NCI-H187 treated with DMSO at 0.1 percent for 48 hours (cell line): ENCODE results near the gene THSD7A.
"Not testable (repeated sequence)": the region's sequence is repeated elsewhere in the genome, so short reads cannot be mapped to it uniquely, and the experiment has no call there.

Experiments used
- DNase-seq: peaks from one replicate; lab custom pipeline; 2025; lab: John Stamatoyannopoulos, UW

THSD7A gene

DNA sequence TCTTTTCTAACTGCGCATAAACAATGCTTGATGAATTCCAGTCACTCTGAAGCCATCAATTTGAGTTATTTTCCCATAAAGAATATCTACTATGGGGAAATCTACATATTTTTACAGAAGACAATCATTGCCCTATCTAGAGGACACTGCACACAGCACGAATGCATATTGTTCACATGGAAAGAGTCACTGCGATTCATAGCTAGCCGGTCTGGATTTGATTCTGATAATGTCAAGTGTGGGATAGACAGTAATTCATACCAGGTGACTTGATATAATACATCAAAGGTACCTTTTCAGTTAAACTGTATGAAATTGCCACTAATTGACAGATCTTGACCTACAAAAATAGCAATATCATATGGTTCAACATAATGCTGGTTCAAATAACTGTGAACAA, 255.7 kb downstream of the THSD7A start:
- no peak for DNase-seq

DNA sequence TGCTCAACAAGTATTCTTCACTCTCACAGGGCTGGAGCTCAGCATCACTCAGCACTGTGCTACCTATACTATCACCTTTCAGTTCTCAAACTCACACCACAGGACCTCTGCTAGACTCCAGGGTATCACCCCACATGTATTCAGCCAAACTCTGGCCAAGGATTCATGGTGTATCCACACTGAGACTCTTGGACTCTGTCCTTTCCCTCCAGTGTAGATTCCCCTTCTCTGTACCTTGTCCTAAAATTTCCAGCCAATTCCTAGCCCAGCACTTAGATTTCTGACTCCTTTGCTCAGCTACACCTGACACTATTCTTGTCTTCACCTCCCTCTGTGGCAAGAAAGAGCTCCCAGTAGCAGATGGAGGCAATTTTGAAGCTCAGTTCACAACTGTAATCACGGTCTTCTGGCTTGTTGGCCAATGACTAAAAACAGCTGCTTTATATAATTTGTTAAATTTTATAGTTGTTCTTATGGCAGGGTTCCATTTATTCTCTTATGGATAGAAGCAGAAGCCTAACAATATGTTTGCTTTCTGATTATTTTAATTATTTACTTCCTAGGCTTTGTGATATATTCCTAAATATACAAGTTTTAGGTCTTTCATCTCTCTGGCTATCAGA, 258.8 kb downstream of the THSD7A start:
- no peak for DNase-seq

DNA sequence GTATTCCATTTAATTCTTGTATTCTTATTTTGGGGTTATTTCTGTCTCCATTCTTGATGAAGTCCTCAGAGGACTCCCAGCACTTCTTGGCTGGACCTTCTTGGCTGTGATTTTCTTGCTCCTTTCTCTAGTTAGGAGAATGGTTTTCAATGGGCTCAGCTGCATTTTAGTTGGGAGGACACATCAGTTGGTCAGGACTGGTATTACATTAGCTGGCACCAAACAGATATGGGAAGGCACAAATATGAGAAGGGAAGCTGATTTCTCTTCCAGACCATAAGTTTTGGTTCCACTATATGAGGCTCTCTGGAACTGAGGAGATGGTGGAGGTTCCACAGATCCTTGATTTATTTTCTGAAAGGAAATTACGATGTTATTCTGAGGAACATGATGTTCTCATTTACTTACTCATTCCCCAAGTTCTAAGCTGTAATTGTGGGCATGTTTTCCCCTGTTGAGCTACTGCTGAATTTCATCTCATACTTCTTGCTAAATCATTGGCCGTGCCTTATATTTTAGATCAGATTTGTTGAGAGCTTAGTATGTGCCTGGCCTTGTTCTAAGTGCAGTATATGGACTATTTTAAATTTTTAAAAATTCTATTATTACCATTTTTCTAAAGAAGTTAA, 261.0 kb downstream of the THSD7A start:
- DNase-seq, result no peak

DNA sequence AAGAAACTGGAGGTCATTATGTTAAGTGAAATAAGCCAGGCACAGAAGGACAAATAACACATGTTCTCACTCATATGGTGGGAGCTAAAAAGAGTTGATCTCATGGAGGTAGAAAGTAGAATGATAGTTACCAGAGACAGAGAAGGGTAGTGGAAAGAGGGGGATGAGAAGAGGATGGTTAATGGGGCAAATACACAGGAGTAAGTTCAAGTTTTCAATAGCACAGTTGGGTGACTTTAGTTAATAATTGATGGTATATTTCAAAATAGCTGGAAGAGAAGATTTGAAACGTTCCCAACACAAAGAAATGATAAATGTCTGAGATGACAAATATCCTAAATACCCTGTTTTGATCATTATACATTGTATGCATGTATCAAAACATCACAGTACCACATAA, 261.8 kb downstream of the THSD7A start:
- no peak for DNase-seq

DNA sequence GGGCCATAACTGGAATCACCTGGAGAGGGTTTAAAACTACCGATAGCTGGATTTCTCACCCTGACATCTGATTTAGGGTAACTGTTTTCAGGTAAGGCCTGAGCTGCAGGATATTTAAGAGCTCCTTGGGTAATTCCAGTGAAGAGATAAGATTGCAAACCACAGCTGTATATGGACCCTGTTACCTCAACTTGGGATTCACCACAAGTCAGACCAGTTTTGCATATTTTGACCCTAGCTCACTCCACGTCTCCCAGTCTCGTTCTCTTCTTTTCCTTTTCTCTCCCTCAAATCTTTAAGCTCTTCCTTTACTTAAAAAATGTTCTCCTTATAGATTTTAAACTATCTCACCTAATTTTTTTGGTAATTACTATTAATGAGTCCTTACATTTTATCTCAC, 264.4 kb downstream of the THSD7A start:
- DNase-seq, result no peak

DNA sequence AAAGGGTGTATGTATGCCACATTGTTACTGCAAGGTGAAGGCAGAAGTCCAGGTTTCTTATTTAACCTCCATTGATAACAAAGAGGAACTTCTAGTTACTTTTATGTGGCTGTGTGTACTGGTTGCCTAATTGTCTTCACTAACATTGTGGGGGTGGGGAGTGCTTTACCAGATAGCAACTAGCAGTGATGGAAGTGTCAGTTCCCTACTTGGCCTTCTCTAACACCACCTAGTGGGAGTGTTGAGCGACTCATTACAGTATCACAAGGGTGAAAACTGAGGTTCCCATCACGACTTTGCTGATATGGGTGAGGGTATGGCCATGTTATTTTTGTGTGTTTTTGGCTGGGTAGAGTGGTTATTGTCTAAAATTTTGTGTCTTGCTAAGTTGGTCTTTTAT, 274.4 kb downstream of the THSD7A start:
- DNase-seq, result no peak

DNA sequence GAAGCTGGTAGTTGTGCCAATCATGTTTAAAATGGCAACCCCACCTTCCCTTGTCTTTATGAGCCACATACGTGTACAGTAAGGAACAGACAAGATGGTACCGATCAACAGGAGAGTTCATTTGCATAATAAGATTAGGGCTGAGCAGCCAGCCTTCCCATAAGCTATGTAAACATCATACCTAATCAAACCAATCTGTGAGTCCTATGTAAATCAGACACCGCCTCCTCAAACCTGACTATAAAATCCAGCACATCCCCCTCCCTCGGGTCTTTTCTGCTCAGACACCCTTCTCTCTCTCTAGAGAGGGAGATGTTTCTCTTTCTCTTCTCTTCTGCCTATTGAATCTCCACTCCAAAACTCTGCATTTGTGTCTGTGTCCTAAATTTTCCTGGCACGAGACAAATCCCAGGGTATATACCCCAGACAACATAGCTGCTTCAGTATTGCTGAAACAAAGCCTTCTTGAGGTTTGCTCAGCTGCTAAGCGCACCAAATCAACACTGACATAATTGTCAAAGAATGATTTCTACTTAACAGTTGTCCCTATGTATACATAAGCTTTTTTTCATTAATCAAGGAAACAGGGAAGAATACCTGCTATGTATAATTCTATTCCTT, 279.2 kb downstream of the THSD7A start:
- no peak for DNase-seq

DNA sequence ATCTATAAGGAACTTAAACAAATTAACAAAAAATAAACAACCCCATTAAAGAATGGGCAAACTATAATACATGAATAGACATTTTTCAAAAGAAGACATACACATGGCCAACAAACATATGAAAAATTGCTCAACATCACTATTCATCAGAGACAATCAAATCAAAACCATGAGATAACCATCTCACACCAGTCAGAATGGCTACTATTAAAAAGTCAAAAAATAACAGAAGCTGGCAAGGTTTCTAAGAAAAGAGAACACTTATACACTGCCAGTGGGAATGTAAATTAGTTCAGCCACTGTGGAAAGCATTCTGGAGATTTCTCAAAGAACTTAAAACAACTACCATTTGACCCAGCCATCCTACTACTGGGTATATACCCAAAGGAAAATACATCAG, 280.5 kb downstream of the THSD7A start:
- DNase-seq, result no peak

DNA sequence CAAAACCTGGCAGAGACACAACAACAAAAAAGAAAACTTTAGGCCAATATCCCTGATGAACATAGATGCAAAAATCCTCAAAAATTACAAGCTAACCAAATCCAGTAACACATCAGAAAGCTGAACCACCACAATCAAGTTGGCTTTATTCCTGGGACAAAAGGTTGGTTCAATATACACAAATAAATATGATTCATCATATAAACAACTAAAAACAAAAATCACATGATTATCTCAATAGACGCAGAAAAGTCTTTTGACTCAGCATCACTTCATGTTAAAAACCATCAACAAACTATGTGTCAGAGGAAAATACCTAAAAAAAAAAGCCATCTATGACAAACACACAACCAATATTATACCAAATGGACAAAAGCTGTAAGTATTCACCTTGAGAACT, 283.5 kb downstream of the THSD7A start:
- no peak for DNase-seq

DNA sequence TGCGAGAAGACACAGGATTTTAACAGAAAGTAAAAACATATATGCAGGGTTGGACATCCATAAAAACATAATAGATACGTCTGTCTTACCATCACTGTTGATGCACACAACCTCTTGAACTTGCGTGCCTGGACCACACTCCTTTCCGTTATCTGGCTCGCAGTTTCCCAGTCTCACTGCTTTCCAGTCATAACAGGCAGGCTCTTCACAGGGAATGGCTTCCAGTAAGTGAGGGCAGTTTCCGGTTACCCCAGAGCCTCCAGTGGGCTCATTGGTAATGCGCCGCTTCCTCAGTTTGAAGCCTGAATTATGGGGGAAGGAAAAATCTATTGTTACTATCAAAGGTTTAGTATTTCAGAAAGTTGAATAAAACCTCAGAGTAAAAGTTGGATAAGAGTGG, 290.7 kb downstream of the THSD7A start:
- DNase-seq, result no peak

DNA sequence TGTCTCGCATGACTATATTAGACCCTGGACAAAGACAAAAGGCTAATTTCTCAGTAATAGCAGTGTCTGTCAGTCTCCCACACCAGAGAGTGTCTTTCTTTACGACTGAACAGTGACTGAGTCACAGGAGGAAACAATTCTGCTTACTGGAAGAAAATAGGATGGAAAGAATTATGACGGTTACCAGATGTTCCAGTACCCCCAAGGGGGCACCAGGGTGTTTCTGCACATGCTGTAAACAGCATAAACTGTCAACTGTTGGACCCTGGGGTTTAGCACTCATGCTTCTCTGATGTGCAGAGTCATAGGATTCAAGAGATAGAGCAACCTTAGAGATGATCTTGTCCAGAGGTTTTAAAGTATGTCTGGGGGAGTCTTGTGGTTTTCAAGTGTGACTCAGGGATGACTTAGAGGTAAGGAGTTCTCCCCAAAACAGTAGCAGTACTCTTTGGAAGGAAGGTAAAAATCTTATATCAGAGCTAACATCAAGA, 291.7 kb downstream of the THSD7A start:
- DNase-seq, result no peak

DNA sequence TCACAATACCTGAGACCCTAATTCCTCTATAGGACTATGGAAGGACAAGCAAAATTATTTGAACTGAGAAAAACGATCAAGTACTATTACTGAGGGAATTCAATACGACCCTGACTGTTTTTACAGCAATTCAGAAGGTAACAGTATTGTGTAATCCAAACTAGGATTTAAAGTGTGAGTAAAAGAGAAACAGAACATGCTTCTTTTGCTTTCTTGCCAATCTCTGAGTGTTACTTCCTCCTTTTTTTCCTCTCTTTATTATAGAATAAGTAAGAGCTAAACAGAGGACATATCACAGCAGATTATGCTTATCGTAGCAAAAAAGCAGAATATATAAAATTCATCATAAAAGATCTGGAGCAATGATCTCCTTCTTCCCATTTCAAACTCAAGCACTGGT, 292.1 kb downstream of the THSD7A start:
- DNase-seq, result no peak

DNA sequence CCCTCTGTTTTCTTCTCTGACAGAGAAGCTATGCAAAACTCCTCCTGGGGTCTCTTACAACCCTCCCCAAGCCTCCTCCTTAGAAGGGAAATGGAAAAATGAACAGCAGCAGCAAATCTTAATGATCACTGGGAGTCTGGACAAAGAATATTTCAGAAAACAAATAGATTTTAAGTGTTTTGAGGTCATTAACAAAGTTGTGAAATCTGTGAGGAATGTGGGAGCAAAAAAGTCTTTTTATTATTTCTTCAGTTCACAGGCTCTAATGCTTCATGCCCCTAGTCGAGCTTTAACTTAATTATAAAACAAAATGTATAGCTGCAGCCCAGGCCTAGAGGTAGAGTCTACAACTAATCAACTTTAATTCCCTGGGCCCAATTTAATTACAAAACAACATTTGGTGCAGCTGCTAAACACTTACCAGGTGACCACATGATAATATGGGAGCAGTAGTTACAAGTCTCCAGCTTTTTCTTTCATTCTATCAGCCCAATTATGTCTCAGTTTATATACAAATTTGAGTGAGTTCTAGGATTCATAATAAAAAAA, 293.2 kb downstream of the THSD7A start:
- no peak for DNase-seq

DNA sequence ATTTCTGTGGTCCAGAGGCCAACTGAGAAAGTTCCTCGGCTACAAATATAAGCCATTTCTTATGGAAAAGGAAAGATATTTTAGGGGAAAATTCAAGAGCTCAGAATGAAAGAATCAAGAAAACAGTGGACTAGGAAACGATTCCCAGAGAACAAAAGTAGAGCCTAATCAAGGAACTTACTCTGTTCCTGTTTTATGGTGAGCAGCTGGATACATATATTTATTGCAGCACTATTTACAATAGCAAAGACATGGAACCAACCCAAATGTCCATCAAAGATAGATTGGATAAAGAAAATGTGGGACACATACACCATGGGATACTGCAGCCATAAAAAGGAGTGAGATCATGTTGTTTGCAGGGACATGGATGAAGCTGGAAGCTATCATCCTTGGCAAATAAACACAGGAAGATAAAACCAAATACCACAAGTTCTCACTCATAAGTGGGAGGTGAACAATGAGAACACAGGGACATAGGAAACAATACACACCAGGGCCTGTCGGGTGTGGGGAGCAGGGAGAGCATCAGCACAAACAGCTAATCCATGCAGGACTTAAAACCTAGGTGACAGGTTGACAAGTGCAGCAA, 298.7 kb downstream of the THSD7A start:
- no peak for DNase-seq

DNA sequence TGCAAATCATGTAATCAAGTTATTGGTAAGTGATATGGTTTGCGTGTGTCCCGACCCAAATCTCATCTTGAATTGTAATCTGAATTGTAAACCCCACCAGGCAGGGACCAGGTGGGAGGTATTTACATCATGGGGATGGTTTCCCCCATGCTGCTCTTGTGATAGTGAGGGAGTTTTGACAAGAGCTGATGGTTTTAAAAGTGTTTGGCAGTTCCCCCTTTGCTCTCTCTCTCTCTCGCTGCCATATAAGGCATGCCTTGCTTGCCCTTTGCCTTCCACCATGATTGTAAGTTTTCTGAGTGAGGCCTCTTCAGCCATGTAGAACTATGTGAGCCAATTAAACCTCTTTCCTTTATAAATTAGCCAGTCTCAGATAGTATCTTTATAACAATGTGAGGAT, 302.6 kb downstream of the THSD7A start:
- no peak for DNase-seq

DNA sequence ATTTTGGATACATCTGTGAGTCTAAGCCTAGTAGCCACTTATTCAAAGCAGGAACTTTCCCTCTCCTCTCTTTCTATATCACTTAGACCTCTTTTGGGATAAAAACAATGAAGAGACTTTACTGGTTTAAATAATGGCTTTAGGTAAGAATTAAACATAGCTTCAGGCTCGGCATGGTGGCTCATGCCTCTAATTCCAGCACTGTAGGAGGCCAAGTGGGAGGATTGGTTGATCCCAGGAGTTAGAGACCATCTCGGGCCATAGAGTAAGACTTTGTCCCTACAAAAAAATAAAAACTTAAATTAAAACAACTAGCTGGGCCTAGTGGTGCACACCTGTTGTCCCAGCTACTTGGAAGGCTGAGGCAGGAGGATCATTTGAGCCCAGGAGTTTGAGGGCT, 304.3 kb downstream of the THSD7A start:
- no peak for DNase-seq

DNA sequence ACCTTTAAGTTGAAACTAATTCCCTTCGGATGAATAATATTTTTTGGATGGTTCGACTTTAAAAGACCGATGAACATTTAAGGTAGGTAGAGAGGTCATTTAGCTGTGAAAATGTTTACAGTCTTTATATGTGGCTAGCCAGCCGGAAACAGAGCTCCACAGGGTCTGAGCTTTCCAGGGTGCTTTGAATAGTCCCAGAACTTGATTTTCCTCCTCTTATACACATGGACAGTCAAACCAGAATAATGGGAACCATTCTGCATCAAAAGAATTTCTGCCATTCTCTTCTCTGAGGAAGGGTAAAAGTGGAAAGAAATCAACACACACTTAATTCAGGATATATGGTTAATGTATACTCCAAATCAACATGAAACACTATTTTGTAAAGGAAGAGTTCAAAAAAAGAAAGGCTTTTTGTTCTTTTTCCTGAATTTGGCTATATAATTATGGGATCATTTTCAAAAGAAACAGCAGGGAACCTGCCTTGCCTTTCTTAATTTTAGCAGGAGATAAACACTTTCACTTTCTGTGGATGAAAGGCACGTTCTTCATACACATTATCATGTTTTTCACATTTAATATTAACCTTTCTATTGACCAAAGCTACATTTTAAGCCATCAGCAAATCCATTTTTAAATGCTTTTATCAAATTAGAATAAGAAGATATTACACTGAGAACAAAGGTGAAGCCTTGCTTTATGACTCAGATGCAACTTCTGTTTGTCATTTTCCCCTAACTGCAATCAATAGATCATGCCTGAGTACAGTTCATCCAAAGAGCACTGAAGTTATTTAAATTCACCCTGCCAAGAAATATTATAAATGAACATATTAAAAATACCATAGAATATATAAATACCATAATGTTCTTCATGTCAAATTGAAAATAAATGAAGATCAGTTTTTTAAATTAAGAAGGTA, 307.3 kb downstream of the THSD7A start:
- DNase-seq, result no peak

DNA sequence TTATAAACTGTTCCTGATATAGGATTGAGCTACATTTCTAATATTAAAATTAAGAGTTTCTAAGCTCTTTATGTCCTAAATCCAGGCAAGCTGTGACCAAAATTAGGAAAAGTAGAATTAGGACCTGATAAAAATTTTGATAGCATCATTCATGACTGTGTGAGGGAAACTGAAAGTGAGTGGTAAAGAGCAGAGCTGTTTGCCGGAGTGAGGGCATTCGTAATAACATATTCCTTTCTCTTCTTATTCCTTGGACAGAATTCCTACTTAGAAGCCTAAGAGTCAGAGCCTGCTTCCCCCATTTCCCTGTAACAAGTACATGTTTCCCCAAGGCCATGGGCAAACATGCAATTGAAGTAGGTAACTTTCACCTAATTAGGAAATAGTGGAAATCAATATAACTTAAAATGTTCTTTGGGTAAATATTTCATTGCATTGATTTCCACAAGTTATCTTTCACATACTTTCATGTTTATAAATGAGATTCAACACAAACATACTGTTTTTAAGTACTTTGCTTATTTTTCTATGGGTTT, 310.0 kb downstream of the THSD7A start:
- DNase-seq, result not testable (repeated sequence)

DNA sequence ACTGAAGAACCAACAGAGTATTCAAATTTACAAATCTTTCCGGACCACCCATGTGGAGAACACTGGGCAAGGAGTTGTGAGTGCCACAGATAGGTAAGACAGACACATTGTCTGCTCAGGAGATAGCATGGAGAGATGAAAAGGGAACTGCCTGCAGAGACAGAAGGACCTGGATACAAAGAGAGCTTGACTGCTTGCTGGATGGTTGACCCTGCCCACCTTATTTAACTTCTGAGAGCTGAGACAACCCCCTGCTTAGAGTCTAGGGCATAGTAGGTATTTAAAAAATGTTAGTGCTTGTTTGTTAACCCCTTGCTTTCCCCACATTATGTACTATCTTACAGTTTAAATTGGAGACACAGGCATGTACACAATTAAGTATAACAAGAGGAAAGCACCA, 314.1 kb downstream of the THSD7A start:
- DNase-seq, result no peak

DNA sequence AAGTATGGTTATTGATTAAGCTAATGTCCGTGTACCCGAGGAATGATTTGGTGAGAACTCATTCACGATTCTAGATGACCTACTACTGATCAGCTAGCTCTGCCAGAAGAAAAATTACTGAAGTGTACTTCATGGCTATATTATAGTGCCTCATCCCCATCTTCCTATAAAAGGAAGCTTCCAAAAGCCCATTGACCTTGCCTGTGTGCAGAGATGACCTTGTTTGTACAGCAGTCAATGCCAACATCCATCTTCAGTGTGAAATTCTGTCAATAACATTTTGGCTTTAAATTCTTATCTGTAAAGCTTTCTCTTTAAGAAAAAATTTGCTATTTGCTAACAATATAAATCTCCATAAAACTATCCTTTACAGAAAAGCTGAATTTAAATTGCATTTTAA, 315.7 kb downstream of the THSD7A start:
- no peak for DNase-seq

DNA sequence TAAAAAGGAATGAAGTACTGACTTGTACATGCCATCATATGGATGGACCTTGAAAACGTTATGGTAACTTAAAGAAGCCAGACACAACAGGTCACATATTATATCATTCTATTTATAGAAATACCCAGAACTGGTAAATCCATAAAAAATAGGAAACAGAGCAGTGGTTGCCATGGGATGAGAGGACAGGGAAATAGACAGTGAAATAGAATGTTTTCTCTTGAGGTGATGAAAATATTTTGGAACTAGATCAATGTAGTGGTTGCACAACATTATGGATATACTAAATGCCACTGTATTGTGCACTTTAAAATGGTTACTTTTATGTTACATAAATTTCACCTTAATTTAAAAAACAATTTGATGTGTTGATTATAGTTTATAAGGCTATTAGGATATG, 318.5 kb downstream of the THSD7A start:
- DNase-seq, result no peak

DNA sequence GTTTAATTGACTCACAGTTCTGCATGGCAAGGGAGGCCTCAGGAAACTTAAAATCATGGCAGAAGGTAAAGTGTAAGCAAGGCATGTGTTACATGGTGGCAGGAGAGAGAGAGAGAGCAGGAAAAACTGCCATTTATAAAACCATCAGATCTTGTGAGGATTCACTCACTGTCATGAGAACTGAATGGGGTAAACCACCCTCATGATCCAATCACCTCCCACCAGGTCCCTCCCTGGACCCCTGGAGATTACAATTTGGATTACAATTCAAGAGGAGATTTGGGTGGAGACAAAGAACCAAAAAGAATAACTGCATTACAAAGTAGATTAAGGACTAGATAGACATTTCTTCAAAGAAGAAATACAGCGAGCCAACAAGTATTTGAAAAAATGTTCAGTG, 324.1 kb downstream of the THSD7A start:
- no peak for DNase-seq
